ENCODE results near the gene SPATA13.

- TF ChIP-seq, protein P1, sequence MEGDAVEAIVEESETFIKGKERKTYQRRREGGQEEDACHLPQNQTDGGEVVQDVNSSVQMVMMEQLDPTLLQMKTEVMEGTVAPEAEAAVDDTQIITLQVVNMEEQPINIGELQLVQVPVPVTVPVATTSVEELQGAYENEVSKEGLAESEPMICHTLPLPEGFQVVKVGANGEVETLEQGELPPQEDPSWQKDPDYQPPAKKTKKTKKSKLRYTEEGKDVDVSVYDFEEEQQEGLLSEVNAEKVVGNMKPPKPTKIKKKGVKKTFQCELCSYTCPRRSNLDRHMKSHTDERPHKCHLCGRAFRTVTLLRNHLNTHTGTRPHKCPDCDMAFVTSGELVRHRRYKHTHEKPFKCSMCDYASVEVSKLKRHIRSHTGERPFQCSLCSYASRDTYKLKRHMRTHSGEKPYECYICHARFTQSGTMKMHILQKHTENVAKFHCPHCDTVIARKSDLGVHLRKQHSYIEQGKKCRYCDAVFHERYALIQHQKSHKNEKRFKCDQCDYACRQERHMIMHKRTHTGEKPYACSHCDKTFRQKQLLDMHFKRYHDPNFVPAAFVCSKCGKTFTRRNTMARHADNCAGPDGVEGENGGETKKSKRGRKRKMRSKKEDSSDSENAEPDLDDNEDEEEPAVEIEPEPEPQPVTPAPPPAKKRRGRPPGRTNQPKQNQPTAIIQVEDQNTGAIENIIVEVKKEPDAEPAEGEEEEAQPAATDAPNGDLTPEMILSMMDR (IDR thresholded peaks at IDR 0.05): no peak
- TF ChIP-seq POLR2A (IDR thresholded peaks at IDR 0.05) (no peak), EP300 (IDR thresholded peaks at IDR 0.05) (no peak)
Measured at GRCh38 chr13:24161980-24162525, 1.5 kb downstream of the SPATA13 start.

Data from stomach (tissue), 4 donors.